Right kidney (tissue), 1 donor: ENCODE measurements around the gene C11orf68.
A peak's percentile ranks its signal among the peaks of the same experiment; 100 is the strongest.
"Not testable (repeated sequence)": the region's sequence is repeated elsewhere in the genome, so short reads cannot be mapped to it uniquely, and the experiment has no call there.

ENCODE experiments used
- DNase-seq: peaks from one replicate; pipeline ENCODE4 v3.0.0-alpha.2; 2016

The C11orf68 gene

GRCh38 chr11:65916391-65916790 lies 2.5 kb downstream of the C11orf68 start:
- no peak for DNase-seq

- DNase-seq: no peak
Observed at GRCh38 chr11:65915821-65916251, 3.0 kb downstream of the C11orf68 start.

GRCh38 chr11:65915101-65915820 lies 3.6 kb downstream of the C11orf68 start:
- DNase-seq: no peak

- no peak for DNase-seq
Observed at GRCh38 chr11:65912845-65913244, 6.0 kb downstream of the C11orf68 start.

- peak; percentile 37 for DNase-seq
Observed at GRCh38 chr11:65911682-65912568, 6.9 kb downstream of the C11orf68 start.

- no peak for DNase-seq
Observed at GRCh38 chr11:65907878-65908277, 11.0 kb downstream of the C11orf68 start.

GRCh38 chr11:65906602-65907001 lies 12.3 kb downstream of the C11orf68 start:
- DNase-seq: no peak

GRCh38 chr11:65903715-65904114 lies 15.1 kb downstream of the C11orf68 start:
- DNase-seq: no peak

GRCh38 chr11:65903068-65903481 lies 15.8 kb downstream of the C11orf68 start:
- no peak for DNase-seq

GRCh38 chr11:65900899-65901180 lies 18.0 kb downstream of the C11orf68 start:
- no peak for DNase-seq

- peak; percentile 71 for DNase-seq
Observed at GRCh38 chr11:65900125-65900898, 18.6 kb downstream of the C11orf68 start, which contains the start of gene FOSL1. Gene FOSL1 (minus strand): TSS chr11:65900388. CDS start chr11:65900339, 49 bp downstream.

GRCh38 chr11:65899356-65900124 lies 19.3 kb downstream of the C11orf68 start:
- DNase-seq: peak; percentile 49

GRCh38 chr11:65898656-65899355 lies 20.1 kb downstream of the C11orf68 start:
- DNase-seq: no peak

- no peak for DNase-seq
Observed at GRCh38 chr11:65897020-65897471, 21.8 kb downstream of the C11orf68 start.

GRCh38 chr11:65896034-65896999 lies 22.5 kb downstream of the C11orf68 start:
- no peak for DNase-seq

GRCh38 chr11:65895482-65895981 lies 23.3 kb downstream of the C11orf68 start:
- DNase-seq: no peak

- no peak for DNase-seq
Observed at GRCh38 chr11:65894034-65894591, 24.7 kb downstream of the C11orf68 start.

- DNase-seq: no peak
Observed at GRCh38 chr11:65892661-65893317, 26.1 kb downstream of the C11orf68 start.

- DNase-seq: not testable (repeated sequence)
Observed at GRCh38 chr11:65892137-65892540, 26.7 kb downstream of the C11orf68 start.
